ENCODE results near the gene MAN2A1. TPM values are rescaled to one million over a fixed set of nuclear protein-coding genes. Genes with fewer than 3 reads are reported as not detected.

Gene MAN2A1
- total RNA-seq, 1 experiment from 2014 or later, result 128 TPM

DNA sequence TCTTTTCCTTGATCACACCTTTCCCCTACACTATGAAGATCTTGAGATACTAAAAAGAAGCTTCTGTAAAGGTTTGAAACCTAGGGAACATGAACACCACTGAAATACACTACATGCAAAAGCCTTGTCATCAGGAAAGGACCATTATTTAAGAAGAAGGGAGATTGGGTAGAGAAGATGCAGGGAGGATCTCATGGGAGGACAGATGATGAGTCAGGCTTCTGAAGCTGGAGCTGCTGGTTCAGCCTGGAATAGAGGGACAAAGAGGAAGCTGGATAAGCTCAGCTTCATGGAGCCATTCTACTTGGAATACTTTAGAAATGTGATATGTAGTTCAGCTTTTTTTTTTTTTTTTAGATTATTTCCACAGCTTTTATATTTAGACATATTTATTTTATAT, 169.8 kb downstream of the MAN2A1 start:
- intact Hi-C loops (cut with micrococcal nuclease; ENCODE audit: unreplicated experiment), result no loop called here
- DNase-seq (ENCODE audit: low spot score), result no peak
- CTCF ChIA-PET, result no interaction called here
- H3K27ac ChIP-seq (ENCODE audit: low read depth, low read length, poor library complexity, severe bottlenecking), result no peak overlapping the region
- no peaks in the 10 kb centered on the region for H3K27me3 ChIP-seq (replicated peaks; ENCODE audit: insufficient read depth, low read depth, low read length, poor library complexity)
- H3K36me3 ChIP-seq (ENCODE audit: insufficient read depth, low read length, poor library complexity, severe bottlenecking), result peaks cover 59% of the 10 kb centered on the region
- no peak overlapping the region for H3K4me3 ChIP-seq (ENCODE audit: low read depth, low read length, poor library complexity, severe bottlenecking)
- peaks cover 34% of the 10 kb centered on the region for H3K4me1 ChIP-seq (ENCODE audit: insufficient read depth, low read length, poor library complexity, severe bottlenecking)
- POLR2A ChIA-PET (ENCODE audit: low non-redundant PET), result no interaction called here
- no peaks in the 10 kb centered on the region for H3K9me3 ChIP-seq (ENCODE audit: low read depth, low read length, poor library complexity, severe bottlenecking)
- no TSS peak for BruUV-seq (replicated peaks)
- no peak for TF ChIP-seq EZH2 (IDR thresholded peaks at IDR 0.05; ENCODE audit: borderline replicate concordance, low read depth, low read length, poor library complexity, severe bottlenecking)
- TF ChIP-seq, protein P1, sequence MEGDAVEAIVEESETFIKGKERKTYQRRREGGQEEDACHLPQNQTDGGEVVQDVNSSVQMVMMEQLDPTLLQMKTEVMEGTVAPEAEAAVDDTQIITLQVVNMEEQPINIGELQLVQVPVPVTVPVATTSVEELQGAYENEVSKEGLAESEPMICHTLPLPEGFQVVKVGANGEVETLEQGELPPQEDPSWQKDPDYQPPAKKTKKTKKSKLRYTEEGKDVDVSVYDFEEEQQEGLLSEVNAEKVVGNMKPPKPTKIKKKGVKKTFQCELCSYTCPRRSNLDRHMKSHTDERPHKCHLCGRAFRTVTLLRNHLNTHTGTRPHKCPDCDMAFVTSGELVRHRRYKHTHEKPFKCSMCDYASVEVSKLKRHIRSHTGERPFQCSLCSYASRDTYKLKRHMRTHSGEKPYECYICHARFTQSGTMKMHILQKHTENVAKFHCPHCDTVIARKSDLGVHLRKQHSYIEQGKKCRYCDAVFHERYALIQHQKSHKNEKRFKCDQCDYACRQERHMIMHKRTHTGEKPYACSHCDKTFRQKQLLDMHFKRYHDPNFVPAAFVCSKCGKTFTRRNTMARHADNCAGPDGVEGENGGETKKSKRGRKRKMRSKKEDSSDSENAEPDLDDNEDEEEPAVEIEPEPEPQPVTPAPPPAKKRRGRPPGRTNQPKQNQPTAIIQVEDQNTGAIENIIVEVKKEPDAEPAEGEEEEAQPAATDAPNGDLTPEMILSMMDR (conservative IDR thresholded peaks at IDR 0.05; ENCODE audit: low read depth, low read length), result no peak

DNA sequence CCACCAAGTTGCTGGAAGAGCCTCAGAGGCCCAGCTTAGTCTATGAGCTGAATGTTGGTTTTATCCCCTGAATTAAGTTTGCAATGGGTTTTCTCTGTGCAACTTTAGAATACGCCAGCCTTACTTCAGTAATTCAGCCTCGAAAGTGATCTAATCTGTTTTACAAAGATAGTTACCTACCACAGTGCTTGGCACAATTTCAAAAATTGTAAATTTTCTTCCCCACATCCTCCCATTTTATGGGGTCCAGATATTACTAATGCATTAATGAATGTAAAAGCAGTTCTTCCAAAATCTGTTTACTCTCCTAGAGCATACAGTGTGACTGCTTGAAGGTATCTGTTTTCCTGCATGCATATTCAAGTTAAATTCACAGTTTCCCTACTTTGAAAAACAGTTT, 172.6 kb downstream of the MAN2A1 start:
- CTCF ChIA-PET, result no interaction called here
- Histone ChIP-seq H3K4me3 (ENCODE audit: low read depth, low read length, poor library complexity, severe bottlenecking) (no peak overlapping the region), H3K9me3 (ENCODE audit: low read depth, low read length, poor library complexity, severe bottlenecking) (no peaks in the 10 kb centered on the region), H3K27ac (ENCODE audit: low read depth, low read length, poor library complexity, severe bottlenecking) (no peak overlapping the region), H3K36me3 (ENCODE audit: insufficient read depth, low read length, poor library complexity, severe bottlenecking) (peaks cover 58% of the 10 kb centered on the region), H3K4me1 (ENCODE audit: insufficient read depth, low read length, poor library complexity, severe bottlenecking) (peaks cover 52% of the 10 kb centered on the region), H3K27me3 (replicated peaks; ENCODE audit: insufficient read depth, low read depth, low read length, poor library complexity) (no peaks in the 10 kb centered on the region)
- DNase-seq (ENCODE audit: low spot score), result no peak
- no peak for TF ChIP-seq EZH2 (IDR thresholded peaks at IDR 0.05; ENCODE audit: borderline replicate concordance, low read depth, low read length, poor library complexity, severe bottlenecking)
- TF ChIP-seq, protein P1 (conservative IDR thresholded peaks at IDR 0.05; ENCODE audit: low read depth, low read length), result no peak
- POLR2A ChIA-PET (ENCODE audit: low non-redundant PET), result no interaction called here
- intact Hi-C loops (cut with micrococcal nuclease; ENCODE audit: unreplicated experiment), result no loop called here
- BruUV-seq (replicated peaks), result no TSS peak

DNA sequence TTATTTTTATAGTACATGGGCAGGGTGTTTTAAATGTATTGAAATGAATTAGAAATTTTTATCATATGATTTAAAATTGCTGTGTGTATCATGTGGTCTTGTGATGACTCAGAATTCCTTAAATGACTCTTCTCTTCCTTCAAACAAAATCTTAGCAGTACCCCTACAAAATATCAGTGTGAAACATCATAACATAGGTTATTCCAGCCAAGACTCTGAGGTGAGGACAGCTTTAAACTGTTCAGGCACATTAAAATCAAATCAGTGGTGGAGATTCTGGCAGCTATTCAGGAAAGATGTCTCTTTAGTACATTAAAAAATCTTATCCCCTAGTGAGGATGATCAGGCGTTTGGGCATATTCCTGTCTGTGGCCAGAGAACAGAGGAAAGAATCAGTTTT, 174.0 kb downstream of the MAN2A1 start:
- BruUV-seq (replicated peaks), result no TSS peak
- peaks cover 52% of the 10 kb centered on the region for H3K4me1 ChIP-seq (ENCODE audit: insufficient read depth, low read length, poor library complexity, severe bottlenecking)
- H3K27me3 ChIP-seq (replicated peaks; ENCODE audit: insufficient read depth, low read depth, low read length, poor library complexity), result no peaks in the 10 kb centered on the region
- no peak overlapping the region for H3K4me3 ChIP-seq (ENCODE audit: low read depth, low read length, poor library complexity, severe bottlenecking)
- DNase-seq (ENCODE audit: low spot score), result no peak
- POLR2A ChIA-PET (ENCODE audit: low non-redundant PET), result no interaction called here
- intact Hi-C loops (cut with micrococcal nuclease; ENCODE audit: unreplicated experiment), result loop anchor here (1.0 kb wide), 1 partner anchor 39 kb away; no protein-coding TSS in a partner anchor
- no peaks in the 10 kb centered on the region for H3K9me3 ChIP-seq (ENCODE audit: low read depth, low read length, poor library complexity, severe bottlenecking)
- H3K36me3 ChIP-seq (ENCODE audit: insufficient read depth, low read length, poor library complexity, severe bottlenecking), result peaks cover 58% of the 10 kb centered on the region
- CTCF ChIA-PET, result no interaction called here
- no peak overlapping the region for H3K27ac ChIP-seq (ENCODE audit: low read depth, low read length, poor library complexity, severe bottlenecking)
- TF ChIP-seq, protein P1 (conservative IDR thresholded peaks at IDR 0.05; ENCODE audit: low read depth, low read length), result no peak
- TF ChIP-seq EZH2 (IDR thresholded peaks at IDR 0.05; ENCODE audit: borderline replicate concordance, low read depth, low read length, poor library complexity, severe bottlenecking), result no peak
